Fibroblast of mammary gland (primary cell): ENCODE measurements around the gene GSG1L.

Experiments used
- DNase-seq: peaks from one replicate; pipeline ENCODE4 v3.0.0-alpha.2; 2010; ENCODE audit warnings: low read depth
- H3K4me3 ChIP-seq: 2 replicates; pipeline ENCODE4 v1.5.1; 2011; ENCODE audit warnings: low read depth, mild to moderate bottlenecking, low read length, moderate library complexity; ENCODE audit not compliant: control insufficient read depth
- CTCF ChIP-seq: conservative IDR thresholded peaks from 2 replicates; pipeline ENCODE4 v1.5.1; 2011; ENCODE audit warnings: low read depth, low read length, inconsistent platforms; ENCODE audit not compliant: control insufficient read depth, insufficient read depth

The GSG1L gene

GRCh38 chr16:27907457-27907972 lies 156.0 kb downstream of the GSG1L start:
- TF ChIP-seq CTCF, result no peak
- no peak overlapping the region for H3K4me3 ChIP-seq
- DNase-seq, result no peak

GRCh38 chr16:27906883-27907282 lies 156.6 kb downstream of the GSG1L start:
- no peak for DNase-seq
- H3K4me3 ChIP-seq, result no peak overlapping the region
- no peak for TF ChIP-seq CTCF

GRCh38 chr16:27903046-27903655 lies 160.4 kb downstream of the GSG1L start:
- no peak for DNase-seq
- no peak for TF ChIP-seq CTCF
- H3K4me3 ChIP-seq, result no peak overlapping the region

GRCh38 chr16:27902551-27902950 lies 161.0 kb downstream of the GSG1L start:
- H3K4me3 ChIP-seq, result no peak overlapping the region
- no peak for DNase-seq
- TF ChIP-seq CTCF, result no peak

- no peak for DNase-seq
- no peak for TF ChIP-seq CTCF
- no peak overlapping the region for H3K4me3 ChIP-seq
These were observed 161.6 kb downstream of the GSG1L start for GRCh38 chr16:27901956-27902355.

- no peak for DNase-seq
- no peak for TF ChIP-seq CTCF
- H3K4me3 ChIP-seq, result no peak overlapping the region
These were observed 163.8 kb downstream of the GSG1L start for GRCh38 chr16:27899736-27900135.

GRCh38 chr16:27894386-27894785 lies 169.1 kb downstream of the GSG1L start:
- no peak for DNase-seq

More at GRCh38 chr16:27894386-27894785, 169.1 kb downstream of the GSG1L start:
- no peak for TF ChIP-seq CTCF
- no peak overlapping the region for H3K4me3 ChIP-seq
